Measurements from ENCODE around the gene NRG3.

GRCh38 chr10:82256275-82256674, 381.3 kb downstream of the NRG3 start:
- TF ChIP-seq HDAC2 (IDR thresholded peaks at IDR 0.05; ENCODE audit: borderline replicate concordance in 1 of 2, low read depth in 2 of 2, low read length in 2 of 2), result no peak
- peak in 1 of 3 experiments; percentile 12; a peak in 1 of 4 replicates for TF ChIP-seq CTCF (IDR thresholded peaks at IDR 0.05; ENCODE audit: control extremely low read depth in 1 of 3, insufficient read depth in 1 of 3, low read depth in 1 of 3, low read length in 3 of 3)
- no peak for TF ChIP-seq POLR2A (IDR thresholded peaks at IDR 0.05; ENCODE audit: control extremely low read depth in 1 of 2, low read depth in 2 of 2, low read length in 2 of 2)
- TF ChIP-seq SRF (IDR thresholded peaks at IDR 0.05; ENCODE audit: low read depth, low read length), result no peak
- TF ChIP-seq MAX (IDR thresholded peaks at IDR 0.05), result no peak
- no peak for TF ChIP-seq POLR2AphosphoS5 (IDR thresholded peaks at IDR 0.05; ENCODE audit: low read depth, low read length)
- TF ChIP-seq JUND (IDR thresholded peaks at IDR 0.05; ENCODE audit: low read length), result no peak
